WTC11 (cell line): ENCODE results near the gene ARIH1. TPM values are rescaled to one million over a fixed set of nuclear protein-coding genes. Genes with fewer than 3 reads are reported as not detected.

ENCODE experiments used
- ATAC-seq: fragments of 200-7000 bp; cut with Tn5 transposase; 2 replicates; pipeline ENCODE4 v1.10.0; 2021; ENCODE audit warnings: mild to moderate bottlenecking, moderate library complexity
- CTCF ChIA-PET: fragments of 300-600 bp; sonication (Branson Sonifier 250); formaldehyde crosslinking; loops from one replicate; lab custom pipeline; 2021; ENCODE audit warnings: antibody characterized with exemption; lab: Charles Lee
- POLR2A ChIA-PET: fragments of 350-600 bp; sonication (Branson Sonifier 250); formaldehyde crosslinking; loops from one replicate; lab custom pipeline; 2021; ENCODE audit warnings: antibody characterized with exemption; lab: Charles Lee
- DNase-seq: peaks from one replicate; pipeline ENCODE4 v3.0.0; 2021; ENCODE audit warnings: low spot score
- H3K27ac Mint-ChIP-seq: 2 replicates; pipeline ENCODE4 v1.8.0; 2021; ENCODE audit warnings: mixed read lengths
- H3K27me3 Mint-ChIP-seq: 2 replicates; pipeline ENCODE4 v1.8.0; 2021; ENCODE audit warnings: low read depth, mild to moderate bottlenecking, moderate library complexity, mixed read lengths
- H3K36me3 Mint-ChIP-seq: 2 replicates; pipeline ENCODE4 v1.8.0; 2021; ENCODE audit warnings: mixed read lengths
- H3K4me1 Mint-ChIP-seq: 2 replicates; pipeline ENCODE4 v1.8.0; 2022; ENCODE audit warnings: mixed read lengths
- H3K4me3 Mint-ChIP-seq: 2 replicates; pipeline ENCODE4 v1.8.0; 2021; ENCODE audit warnings: mild to moderate bottlenecking, moderate library complexity, mixed read lengths
- H3K9me3 Mint-ChIP-seq: 2 replicates; pipeline ENCODE4 v1.8.0; 2021; ENCODE audit warnings: mixed read lengths
- FOXJ3 ChIP-seq: sonication (generic); formaldehyde crosslinking; IDR thresholded peaks from 2 replicates; pipeline ENCODE4 v1.9.0; 2021; ENCODE audit warnings: missing genetic modification reagents, mild to moderate bottlenecking, borderline replicate concordance
- IRF2 ChIP-seq: sonication (generic); formaldehyde crosslinking; IDR thresholded peaks from 2 replicates; pipeline ENCODE4 v1.8.0; 2022; ENCODE audit warnings: low read depth, missing genetic modification reagents, borderline replicate concordance
- NR2C2 ChIP-seq: sonication (generic); formaldehyde crosslinking; IDR thresholded peaks from 2 replicates; pipeline ENCODE4 v1.8.0; 2022; ENCODE audit warnings: mild to moderate bottlenecking, missing genetic modification reagents
- SP1 ChIP-seq: sonication (generic); formaldehyde crosslinking; conservative IDR thresholded peaks from 2 replicates; pipeline ENCODE4 v1.8.1; 2022; ENCODE audit warnings: missing genetic modification reagents
- ZNF121 ChIP-seq: sonication (generic); formaldehyde crosslinking; IDR thresholded peaks from 2 replicates; pipeline ENCODE4 v1.8.0; 2023; ENCODE audit warnings: missing genetic modification reagents
- ZNF138 ChIP-seq: sonication (generic); formaldehyde crosslinking; conservative IDR thresholded peaks from 2 replicates; pipeline ENCODE4 v1.8.1; 2022; ENCODE audit warnings: mild to moderate bottlenecking, moderate library complexity, missing genetic modification reagents
- ZNF317 ChIP-seq: sonication (generic); formaldehyde crosslinking; IDR thresholded peaks from 2 replicates; pipeline ENCODE4 v1.8.1; 2023; ENCODE audit warnings: low read depth, mild to moderate bottlenecking, moderate library complexity, missing genetic modification reagents, borderline replicate concordance
- total RNA-seq: library from RNA; stranded (reverse); gene quantifications from 3 replicates; pipeline ENCODE4 v1.2.3, GENCODE V29; 2021
- TF ChIP-seq, protein P1 (sequence below): sonication (generic); formaldehyde crosslinking; IDR thresholded peaks from 2 replicates; pipeline ENCODE4 v1.8.1; 2023; ENCODE audit warnings: mild to moderate bottlenecking, missing genetic modification reagents, borderline replicate concordance
- TF ChIP-seq, protein P2 (sequence below): fragments of 250-450 bp; sonication (Bioruptor Pico); IDR thresholded peaks from 2 replicates; pipeline ENCODE4 v1.9.0; 2021; ENCODE audit warnings: mild to moderate bottlenecking, borderline replicate concordance
- TF ChIP-seq, protein P3 (sequence below): fragments of 200-600 bp; IDR thresholded peaks from 2 replicates; pipeline ENCODE4 v1.8.0; 2022; ENCODE audit warnings: antibody characterized with exemption
- TF ChIP-seq, protein P4 (sequence below): sonication (generic); formaldehyde crosslinking; IDR thresholded peaks from 2 replicates; pipeline ENCODE4 v1.8.1; 2023; ENCODE audit warnings: mild to moderate bottlenecking, missing genetic modification reagents
- TF ChIP-seq, protein P5 (sequence below): sonication (generic); formaldehyde crosslinking; IDR thresholded peaks from 2 replicates; pipeline ENCODE4 v1.8.0; 2022; ENCODE audit warnings: missing genetic modification reagents
- TF ChIP-seq, protein P6 (sequence below): fragments of 250-450 bp; sonication (Bioruptor Pico); IDR thresholded peaks from 2 replicates; pipeline ENCODE4 v2.1.2; 2022; ENCODE audit warnings: mild to moderate bottlenecking, moderate library complexity
- TF ChIP-seq, protein P7 (sequence below): sonication (generic); formaldehyde crosslinking; IDR thresholded peaks from 2 replicates; pipeline ENCODE4 v1.8.1; 2022; ENCODE audit warnings: missing genetic modification reagents, borderline replicate concordance

Gene ARIH1
- total RNA-seq, 1 experiment from 2014 or later = 198 TPM

DNA sequence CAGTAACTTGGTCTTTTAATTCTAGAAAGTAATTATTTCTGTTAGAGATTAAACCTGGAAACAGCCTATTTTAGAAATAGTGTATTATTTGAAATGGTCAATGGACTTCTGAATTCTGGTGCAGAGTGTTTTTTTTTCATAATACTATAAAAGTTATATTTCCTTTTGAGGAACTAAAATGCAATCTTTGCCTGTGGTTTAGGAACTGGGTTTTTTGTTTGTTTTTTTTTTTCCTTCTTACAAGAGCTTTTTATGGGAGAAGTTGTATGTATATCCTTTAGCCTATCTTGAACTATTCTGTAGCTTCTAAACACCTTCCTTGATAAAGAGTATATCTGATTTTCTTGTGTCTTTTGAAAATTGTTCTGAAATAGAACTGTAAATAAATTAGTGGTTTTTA, 88.3 kb downstream of the ARIH1 start (continued):
- TF ChIP-seq, protein P1, sequence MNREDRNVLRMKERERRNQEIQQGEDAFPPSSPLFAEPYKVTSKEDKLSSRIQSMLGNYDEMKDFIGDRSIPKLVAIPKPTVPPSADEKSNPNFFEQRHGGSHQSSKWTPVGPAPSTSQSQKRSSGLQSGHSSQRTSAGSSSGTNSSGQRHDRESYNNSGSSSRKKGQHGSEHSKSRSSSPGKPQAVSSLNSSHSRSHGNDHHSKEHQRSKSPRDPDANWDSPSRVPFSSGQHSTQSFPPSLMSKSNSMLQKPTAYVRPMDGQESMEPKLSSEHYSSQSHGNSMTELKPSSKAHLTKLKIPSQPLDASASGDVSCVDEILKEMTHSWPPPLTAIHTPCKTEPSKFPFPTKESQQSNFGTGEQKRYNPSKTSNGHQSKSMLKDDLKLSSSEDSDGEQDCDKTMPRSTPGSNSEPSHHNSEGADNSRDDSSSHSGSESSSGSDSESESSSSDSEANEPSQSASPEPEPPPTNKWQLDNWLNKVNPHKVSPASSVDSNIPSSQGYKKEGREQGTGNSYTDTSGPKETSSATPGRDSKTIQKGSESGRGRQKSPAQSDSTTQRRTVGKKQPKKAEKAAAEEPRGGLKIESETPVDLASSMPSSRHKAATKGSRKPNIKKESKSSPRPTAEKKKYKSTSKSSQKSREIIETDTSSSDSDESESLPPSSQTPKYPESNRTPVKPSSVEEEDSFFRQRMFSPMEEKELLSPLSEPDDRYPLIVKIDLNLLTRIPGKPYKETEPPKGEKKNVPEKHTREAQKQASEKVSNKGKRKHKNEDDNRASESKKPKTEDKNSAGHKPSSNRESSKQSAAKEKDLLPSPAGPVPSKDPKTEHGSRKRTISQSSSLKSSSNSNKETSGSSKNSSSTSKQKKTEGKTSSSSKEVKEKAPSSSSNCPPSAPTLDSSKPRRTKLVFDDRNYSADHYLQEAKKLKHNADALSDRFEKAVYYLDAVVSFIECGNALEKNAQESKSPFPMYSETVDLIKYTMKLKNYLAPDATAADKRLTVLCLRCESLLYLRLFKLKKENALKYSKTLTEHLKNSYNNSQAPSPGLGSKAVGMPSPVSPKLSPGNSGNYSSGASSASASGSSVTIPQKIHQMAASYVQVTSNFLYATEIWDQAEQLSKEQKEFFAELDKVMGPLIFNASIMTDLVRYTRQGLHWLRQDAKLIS (CRISPR knock-in tag) = no peak
- TF ChIP-seq, protein P2, sequence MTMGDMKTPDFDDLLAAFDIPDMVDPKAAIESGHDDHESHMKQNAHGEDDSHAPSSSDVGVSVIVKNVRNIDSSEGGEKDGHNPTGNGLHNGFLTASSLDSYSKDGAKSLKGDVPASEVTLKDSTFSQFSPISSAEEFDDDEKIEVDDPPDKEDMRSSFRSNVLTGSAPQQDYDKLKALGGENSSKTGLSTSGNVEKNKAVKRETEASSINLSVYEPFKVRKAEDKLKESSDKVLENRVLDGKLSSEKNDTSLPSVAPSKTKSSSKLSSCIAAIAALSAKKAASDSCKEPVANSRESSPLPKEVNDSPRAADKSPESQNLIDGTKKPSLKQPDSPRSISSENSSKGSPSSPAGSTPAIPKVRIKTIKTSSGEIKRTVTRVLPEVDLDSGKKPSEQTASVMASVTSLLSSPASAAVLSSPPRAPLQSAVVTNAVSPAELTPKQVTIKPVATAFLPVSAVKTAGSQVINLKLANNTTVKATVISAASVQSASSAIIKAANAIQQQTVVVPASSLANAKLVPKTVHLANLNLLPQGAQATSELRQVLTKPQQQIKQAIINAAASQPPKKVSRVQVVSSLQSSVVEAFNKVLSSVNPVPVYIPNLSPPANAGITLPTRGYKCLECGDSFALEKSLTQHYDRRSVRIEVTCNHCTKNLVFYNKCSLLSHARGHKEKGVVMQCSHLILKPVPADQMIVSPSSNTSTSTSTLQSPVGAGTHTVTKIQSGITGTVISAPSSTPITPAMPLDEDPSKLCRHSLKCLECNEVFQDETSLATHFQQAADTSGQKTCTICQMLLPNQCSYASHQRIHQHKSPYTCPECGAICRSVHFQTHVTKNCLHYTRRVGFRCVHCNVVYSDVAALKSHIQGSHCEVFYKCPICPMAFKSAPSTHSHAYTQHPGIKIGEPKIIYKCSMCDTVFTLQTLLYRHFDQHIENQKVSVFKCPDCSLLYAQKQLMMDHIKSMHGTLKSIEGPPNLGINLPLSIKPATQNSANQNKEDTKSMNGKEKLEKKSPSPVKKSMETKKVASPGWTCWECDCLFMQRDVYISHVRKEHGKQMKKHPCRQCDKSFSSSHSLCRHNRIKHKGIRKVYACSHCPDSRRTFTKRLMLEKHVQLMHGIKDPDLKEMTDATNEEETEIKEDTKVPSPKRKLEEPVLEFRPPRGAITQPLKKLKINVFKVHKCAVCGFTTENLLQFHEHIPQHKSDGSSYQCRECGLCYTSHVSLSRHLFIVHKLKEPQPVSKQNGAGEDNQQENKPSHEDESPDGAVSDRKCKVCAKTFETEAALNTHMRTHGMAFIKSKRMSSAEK (CRISPR knock-in tag) = no peak
- TF ChIP-seq FOXJ3 (no peak), NR2C2 (CRISPR knock-in tag) (no peak)
- TF ChIP-seq, protein P3, sequence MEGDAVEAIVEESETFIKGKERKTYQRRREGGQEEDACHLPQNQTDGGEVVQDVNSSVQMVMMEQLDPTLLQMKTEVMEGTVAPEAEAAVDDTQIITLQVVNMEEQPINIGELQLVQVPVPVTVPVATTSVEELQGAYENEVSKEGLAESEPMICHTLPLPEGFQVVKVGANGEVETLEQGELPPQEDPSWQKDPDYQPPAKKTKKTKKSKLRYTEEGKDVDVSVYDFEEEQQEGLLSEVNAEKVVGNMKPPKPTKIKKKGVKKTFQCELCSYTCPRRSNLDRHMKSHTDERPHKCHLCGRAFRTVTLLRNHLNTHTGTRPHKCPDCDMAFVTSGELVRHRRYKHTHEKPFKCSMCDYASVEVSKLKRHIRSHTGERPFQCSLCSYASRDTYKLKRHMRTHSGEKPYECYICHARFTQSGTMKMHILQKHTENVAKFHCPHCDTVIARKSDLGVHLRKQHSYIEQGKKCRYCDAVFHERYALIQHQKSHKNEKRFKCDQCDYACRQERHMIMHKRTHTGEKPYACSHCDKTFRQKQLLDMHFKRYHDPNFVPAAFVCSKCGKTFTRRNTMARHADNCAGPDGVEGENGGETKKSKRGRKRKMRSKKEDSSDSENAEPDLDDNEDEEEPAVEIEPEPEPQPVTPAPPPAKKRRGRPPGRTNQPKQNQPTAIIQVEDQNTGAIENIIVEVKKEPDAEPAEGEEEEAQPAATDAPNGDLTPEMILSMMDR = no peak
- TF ChIP-seq, protein P4, sequence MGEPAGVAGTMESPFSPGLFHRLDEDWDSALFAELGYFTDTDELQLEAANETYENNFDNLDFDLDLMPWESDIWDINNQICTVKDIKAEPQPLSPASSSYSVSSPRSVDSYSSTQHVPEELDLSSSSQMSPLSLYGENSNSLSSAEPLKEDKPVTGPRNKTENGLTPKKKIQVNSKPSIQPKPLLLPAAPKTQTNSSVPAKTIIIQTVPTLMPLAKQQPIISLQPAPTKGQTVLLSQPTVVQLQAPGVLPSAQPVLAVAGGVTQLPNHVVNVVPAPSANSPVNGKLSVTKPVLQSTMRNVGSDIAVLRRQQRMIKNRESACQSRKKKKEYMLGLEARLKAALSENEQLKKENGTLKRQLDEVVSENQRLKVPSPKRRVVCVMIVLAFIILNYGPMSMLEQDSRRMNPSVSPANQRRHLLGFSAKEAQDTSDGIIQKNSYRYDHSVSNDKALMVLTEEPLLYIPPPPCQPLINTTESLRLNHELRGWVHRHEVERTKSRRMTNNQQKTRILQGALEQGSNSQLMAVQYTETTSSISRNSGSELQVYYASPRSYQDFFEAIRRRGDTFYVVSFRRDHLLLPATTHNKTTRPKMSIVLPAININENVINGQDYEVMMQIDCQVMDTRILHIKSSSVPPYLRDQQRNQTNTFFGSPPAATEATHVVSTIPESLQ (CRISPR knock-in tag) = no peak

DNA sequence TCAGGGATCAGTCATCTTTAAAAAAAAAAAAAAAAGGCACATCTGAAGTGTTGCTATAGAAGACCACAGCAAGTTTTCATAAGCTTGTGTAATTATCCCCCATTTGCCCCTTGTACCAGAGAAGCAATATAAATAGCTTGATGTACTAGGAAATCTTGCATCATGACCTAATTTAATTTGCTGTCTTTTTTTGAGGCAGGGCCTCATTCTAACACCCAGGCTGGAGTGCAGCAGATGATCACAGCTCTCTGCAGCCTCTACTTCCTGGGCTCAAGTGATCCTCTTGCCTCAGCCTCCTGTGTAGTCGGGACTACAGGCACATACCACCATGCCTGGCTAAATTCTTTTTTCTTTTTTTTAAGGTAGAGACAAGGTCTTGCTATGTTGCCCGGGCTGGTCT, 88.7 kb downstream of the ARIH1 start:
- POLR2A ChIA-PET = no interaction called here

More for the DNA sequence above, 88.7 kb downstream of the ARIH1 start:
- H3K36me3 Mint-ChIP-seq = peaks cover 40% of the 10 kb centered on the region
- no peak for ATAC-seq
- H3K27ac Mint-ChIP-seq = no peak overlapping the region
- no peak for DNase-seq
- TF ChIP-seq NR2C2 (CRISPR knock-in tag) (no peak), SP1 (no peak), IRF2 (CRISPR knock-in tag) (no peak), ZNF317 (CRISPR knock-in tag) (no peak), ZNF138 (CRISPR knock-in tag) (no peak), ZNF121 (no peak)
- TF ChIP-seq, protein P5, sequence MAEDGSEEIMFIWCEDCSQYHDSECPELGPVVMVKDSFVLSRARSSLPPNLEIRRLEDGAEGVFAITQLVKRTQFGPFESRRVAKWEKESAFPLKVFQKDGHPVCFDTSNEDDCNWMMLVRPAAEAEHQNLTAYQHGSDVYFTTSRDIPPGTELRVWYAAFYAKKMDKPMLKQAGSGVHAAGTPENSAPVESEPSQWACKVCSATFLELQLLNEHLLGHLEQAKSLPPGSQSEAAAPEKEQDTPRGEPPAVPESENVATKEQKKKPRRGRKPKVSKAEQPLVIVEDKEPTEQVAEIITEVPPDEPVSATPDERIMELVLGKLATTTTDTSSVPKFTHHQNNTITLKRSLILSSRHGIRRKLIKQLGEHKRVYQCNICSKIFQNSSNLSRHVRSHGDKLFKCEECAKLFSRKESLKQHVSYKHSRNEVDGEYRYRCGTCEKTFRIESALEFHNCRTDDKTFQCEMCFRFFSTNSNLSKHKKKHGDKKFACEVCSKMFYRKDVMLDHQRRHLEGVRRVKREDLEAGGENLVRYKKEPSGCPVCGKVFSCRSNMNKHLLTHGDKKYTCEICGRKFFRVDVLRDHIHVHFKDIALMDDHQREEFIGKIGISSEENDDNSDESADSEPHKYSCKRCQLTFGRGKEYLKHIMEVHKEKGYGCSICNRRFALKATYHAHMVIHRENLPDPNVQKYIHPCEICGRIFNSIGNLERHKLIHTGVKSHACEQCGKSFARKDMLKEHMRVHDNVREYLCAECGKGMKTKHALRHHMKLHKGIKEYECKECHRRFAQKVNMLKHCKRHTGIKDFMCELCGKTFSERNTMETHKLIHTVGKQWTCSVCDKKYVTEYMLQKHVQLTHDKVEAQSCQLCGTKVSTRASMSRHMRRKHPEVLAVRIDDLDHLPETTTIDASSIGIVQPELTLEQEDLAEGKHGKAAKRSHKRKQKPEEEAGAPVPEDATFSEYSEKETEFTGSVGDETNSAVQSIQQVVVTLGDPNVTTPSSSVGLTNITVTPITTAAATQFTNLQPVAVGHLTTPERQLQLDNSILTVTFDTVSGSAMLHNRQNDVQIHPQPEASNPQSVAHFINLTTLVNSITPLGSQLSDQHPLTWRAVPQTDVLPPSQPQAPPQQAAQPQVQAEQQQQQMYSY (CRISPR knock-in tag) = no peak
- TF ChIP-seq, protein P6, sequence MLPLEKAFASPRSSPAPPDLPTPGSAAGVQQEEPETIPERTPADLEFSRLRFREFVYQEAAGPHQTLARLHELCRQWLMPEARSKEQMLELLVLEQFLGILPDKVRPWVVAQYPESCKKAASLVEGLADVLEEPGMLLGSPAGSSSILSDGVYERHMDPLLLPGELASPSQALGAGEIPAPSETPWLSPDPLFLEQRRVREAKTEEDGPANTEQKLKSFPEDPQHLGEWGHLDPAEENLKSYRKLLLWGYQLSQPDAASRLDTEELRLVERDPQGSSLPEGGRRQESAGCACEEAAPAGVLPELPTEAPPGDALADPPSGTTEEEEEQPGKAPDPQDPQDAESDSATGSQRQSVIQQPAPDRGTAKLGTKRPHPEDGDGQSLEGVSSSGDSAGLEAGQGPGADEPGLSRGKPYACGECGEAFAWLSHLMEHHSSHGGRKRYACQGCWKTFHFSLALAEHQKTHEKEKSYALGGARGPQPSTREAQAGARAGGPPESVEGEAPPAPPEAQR (CRISPR knock-in tag) = no peak
- TF ChIP-seq, protein P7, sequence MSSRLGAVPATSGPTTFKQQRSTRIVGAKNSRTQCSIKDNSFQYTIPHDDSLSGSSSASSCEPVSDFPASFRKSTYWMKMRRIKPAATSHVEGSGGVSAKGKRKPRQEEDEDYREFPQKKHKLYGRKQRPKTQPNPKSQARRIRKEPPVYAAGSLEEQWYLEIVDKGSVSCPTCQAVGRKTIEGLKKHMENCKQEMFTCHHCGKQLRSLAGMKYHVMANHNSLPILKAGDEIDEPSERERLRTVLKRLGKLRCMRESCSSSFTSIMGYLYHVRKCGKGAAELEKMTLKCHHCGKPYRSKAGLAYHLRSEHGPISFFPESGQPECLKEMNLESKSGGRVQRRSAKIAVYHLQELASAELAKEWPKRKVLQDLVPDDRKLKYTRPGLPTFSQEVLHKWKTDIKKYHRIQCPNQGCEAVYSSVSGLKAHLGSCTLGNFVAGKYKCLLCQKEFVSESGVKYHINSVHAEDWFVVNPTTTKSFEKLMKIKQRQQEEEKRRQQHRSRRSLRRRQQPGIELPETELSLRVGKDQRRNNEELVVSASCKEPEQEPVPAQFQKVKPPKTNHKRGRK (CRISPR knock-in tag) = no peak
- CTCF ChIA-PET = interaction anchor here (0.7 kb wide), 1 partner anchor 722 kb away, joined by 4 read pairs; no protein-coding TSS in a partner anchor
- H3K9me3 Mint-ChIP-seq = no peaks in the 10 kb centered on the region
- no peak overlapping the region for H3K4me3 Mint-ChIP-seq
- H3K27me3 Mint-ChIP-seq = no peaks in the 10 kb centered on the region
- H3K4me1 Mint-ChIP-seq = no peaks in the 10 kb centered on the region
